Subcutaneous abdominal adipose tissue (tissue), 5 donors: ENCODE results near the gene GALNT15.

Source experiments
- H3K27ac ChIP-seq: one replicate; pipeline ENCODE4 v1.7.0; 2013; ENCODE audit warnings: low read depth, mild to moderate bottlenecking, inconsistent platforms, low read length, moderate library complexity
- H3K27me3 ChIP-seq, 5 donors: one replicate each; pipeline ENCODE4 v1.7.0; 2013; ENCODE audit warnings: low read length in 5 of 5, inconsistent platforms in 1 of 5; ENCODE audit not compliant: control insufficient read depth in 5 of 5, insufficient read depth in 4 of 5
- H3K36me3 ChIP-seq, 5 donors: one replicate each; pipeline ENCODE4 v1.7.0; 2013; ENCODE audit warnings: low read length in 5 of 5; ENCODE audit not compliant: control insufficient read depth in 5 of 5, insufficient read depth in 5 of 5
- H3K4me1 ChIP-seq, 5 donors: one replicate each; pipeline ENCODE4 v1.7.0; 2013; ENCODE audit warnings: low read length in 5 of 5, mild to moderate bottlenecking in 3 of 5, moderate library complexity in 1 of 5; ENCODE audit not compliant: control insufficient read depth in 5 of 5, insufficient read depth in 5 of 5
- H3K4me3 ChIP-seq, 5 donors: one replicate each; pipeline ENCODE4 v1.7.0; 2013; ENCODE audit warnings: low read length in 5 of 5, low read depth in 1 of 5
- H3K9ac ChIP-seq, 5 donors: one replicate each; pipeline ENCODE4 v1.7.0; 2013; ENCODE audit warnings: low read length in 5 of 5, mild to moderate bottlenecking in 4 of 5, moderate library complexity in 3 of 5
- H3K9me3 ChIP-seq, 5 donors: one replicate each; pipeline ENCODE4 v1.7.0; 2013; ENCODE audit warnings: low read length in 5 of 5; ENCODE audit not compliant: control insufficient read depth in 5 of 5
- donor health status: healthy.
- donor health status: healthy.
- donor health status: healthy.
- donor health status: healthy.
- donor health status: healthy.

The GALNT15 gene

DNA sequence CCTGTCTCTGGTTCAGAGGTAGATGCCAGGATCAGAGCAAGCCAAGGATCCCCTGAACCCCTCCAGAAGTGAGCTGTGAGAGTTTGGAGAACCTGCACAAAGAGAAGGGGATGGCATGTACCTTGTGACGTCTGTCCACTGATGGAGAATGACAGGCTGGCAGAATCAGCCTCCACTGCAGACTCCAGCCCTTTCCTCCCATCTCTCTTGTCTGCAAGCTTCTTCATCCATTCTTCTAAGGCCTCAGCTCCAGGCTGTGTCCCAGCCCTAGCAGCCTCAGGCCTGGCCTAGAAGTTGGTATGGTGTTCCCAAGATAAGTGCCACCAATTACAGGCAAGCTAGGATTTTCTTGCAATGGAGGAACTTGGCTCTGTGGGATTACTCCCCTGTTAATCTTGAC lies 8.6 kb downstream of the GALNT15 start:
- Histone ChIP-seq H3K36me3 (peaks cover 0 to 19% (median 4%) of the 10 kb centered on the region in 5 donors), H3K4me1 (peaks cover 13 to 62% (median 61%) of the 10 kb centered on the region in 5 donors), H3K9me3 (no peaks in the 10 kb centered on the region), H3K27ac (no peak overlapping the region), H3K27me3 (no peaks in the 10 kb centered on the region), H3K9ac (no peak overlapping the region), H3K4me3 (no peak overlapping the region)

DNA sequence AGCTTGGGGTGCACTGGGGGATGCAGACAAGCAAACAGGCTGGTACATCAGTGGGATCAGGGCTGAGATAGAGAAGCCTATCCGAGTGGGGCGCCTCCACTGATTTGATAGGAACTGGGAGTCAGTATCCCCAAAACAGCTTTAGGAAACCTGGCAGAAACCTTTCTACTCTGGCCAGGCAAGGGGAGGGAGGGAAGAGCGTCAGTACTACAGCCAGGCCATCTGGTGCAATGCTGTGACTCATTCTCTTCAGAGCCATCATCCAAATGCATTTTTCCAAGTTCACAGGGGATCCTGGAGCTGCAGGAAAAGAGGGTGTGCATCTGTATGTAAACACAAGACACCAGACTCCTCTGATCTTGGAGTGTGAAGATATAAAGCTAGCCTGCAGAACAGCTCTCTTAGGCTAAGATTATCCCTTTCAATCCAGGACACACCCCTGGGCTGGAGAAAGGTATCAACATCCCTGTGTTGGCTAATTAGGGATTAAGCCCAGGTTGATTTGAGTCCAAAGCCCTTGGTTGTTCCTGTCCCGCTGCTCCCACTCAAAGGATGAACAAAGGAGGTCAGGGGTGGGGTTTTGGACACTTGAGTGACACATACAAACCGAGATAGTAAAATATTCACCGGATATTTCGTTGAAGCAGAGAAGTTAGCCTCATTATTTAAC lies 9.3 kb downstream of the GALNT15 start:
- no peak overlapping the region for H3K9ac ChIP-seq
- H3K27me3 ChIP-seq: no peaks in the 10 kb centered on the region
- H3K4me3 ChIP-seq: no peak overlapping the region
- H3K36me3 ChIP-seq: peaks cover 0 to 19% (median 4%) of the 10 kb centered on the region in 5 donors
- H3K9me3 ChIP-seq: no peaks in the 10 kb centered on the region
- no peak overlapping the region for H3K27ac ChIP-seq
- peaks cover 6 to 55% (median 55%) of the 10 kb centered on the region in 5 donors for H3K4me1 ChIP-seq

DNA sequence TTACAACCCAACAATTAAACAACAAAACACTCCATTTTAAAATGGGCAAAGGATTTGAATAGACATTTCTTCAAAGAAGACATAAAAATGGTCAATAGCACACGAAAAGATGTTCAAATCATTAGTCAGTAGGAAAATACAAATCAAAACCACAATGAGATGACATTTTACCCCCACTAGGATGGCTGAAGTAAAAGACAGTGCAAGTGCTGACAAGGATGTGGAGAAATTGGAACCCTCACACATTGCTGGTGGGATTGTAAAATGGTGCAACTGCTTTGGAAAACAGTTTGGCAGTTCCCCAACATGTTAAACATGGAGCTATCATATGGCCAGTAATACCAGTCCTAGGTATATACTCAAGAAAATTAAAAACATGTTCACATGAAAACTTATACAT lies 11.6 kb downstream of the GALNT15 start:
- Histone ChIP-seq H3K4me1 (peaks cover 6 to 36% (median 32%) of the 10 kb centered on the region in 5 donors), H3K4me3 (no peak overlapping the region), H3K9ac (no peak overlapping the region), H3K9me3 (no peaks in the 10 kb centered on the region), H3K36me3 (peaks cover 0 to 19% (median 0%) of the 10 kb centered on the region in 5 donors), H3K27ac (no peak overlapping the region), H3K27me3 (no peaks in the 10 kb centered on the region)

DNA sequence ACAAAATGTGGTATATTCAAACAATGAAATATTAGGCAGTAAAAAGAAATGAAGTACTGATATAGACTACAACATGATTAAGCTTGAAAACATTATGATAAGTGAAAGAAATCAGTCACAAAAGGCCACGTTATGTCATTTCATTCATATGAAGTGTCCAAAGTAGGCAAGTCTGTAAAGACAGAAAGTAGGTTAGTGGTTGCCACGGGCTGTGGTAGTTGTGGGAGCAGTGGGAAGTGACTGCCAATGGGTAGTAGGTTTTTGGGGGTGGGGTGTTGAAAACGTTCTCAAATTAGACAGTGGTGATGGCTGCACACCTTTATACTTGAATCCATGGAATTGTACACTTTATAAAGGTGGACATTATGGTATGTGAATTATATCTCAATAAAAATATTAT lies 12.1 kb downstream of the GALNT15 start:
- Histone ChIP-seq H3K36me3 (peaks cover 0 to 19% (median 0%) of the 10 kb centered on the region in 5 donors), H3K27ac (no peak overlapping the region), H3K4me1 (peaks cover 1 to 35% (median 32%) of the 10 kb centered on the region in 5 donors), H3K4me3 (no peak overlapping the region), H3K9me3 (no peaks in the 10 kb centered on the region), H3K27me3 (no peaks in the 10 kb centered on the region), H3K9ac (no peak overlapping the region)

DNA sequence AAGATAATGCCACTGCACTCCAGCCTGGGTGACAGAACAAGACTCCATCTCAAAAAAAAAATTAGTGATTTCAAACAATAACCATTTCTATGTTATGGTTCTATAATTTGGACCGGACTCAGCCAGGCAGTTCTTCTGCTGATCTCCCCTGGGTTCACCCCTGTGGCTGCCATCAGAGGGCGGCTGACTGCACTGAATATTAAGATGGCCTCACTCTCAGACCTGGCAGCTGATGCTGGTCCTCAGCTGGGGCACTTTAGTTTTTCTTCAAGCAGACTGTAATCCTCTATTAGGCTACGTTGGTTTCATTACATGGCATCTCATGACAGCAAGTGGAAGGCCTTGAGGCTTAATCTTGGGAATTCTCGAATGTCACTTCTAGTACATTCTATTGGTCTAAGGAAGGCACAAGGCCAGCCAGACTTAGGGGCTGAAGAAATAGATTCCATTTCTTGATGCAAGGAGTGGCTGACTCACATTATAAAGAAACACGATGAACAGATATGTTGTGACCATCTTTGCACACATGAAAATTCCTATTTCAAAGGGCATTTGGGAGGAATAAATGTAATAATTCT lies 12.8 kb downstream of the GALNT15 start:
- peaks cover 3 to 33% (median 32%) of the 10 kb centered on the region in 5 donors for H3K4me1 ChIP-seq
- no peak overlapping the region for H3K9ac ChIP-seq
- no peaks in the 10 kb centered on the region for H3K9me3 ChIP-seq
- no peak overlapping the region for H3K4me3 ChIP-seq
- peaks cover 0 to 16% (median 0%) of the 10 kb centered on the region in 5 donors for H3K36me3 ChIP-seq
- H3K27me3 ChIP-seq: no peaks in the 10 kb centered on the region
- H3K27ac ChIP-seq: no peak overlapping the region

DNA sequence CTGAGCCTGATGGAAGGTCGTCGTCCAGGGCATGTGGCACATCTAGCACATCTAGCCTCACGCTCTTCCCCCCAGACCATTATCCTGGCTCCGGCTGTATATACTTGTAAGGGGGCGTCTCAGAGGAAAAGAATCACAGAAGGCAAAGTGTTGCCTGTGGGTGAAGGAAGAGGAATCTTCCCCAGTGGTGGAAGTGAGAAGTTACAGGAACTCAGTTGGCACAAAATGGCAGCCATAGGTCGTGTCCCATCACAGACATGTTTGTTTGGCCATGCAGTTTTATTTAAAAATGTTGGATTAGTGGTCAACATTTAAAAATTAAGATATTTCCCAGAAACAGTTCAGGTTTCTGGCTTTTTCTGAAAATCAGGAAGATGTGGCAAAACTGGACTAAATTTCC lies 13.6 kb downstream of the GALNT15 start:
- Histone ChIP-seq H3K9ac (no peak overlapping the region), H3K36me3 (peaks cover 0 to 11% (median 0%) of the 10 kb centered on the region in 5 donors), H3K27ac (no peak overlapping the region), H3K4me1 (peaks cover 3 to 29% (median 27%) of the 10 kb centered on the region in 5 donors), H3K27me3 (no peaks in the 10 kb centered on the region), H3K9me3 (no peaks in the 10 kb centered on the region), H3K4me3 (no peak overlapping the region)

DNA sequence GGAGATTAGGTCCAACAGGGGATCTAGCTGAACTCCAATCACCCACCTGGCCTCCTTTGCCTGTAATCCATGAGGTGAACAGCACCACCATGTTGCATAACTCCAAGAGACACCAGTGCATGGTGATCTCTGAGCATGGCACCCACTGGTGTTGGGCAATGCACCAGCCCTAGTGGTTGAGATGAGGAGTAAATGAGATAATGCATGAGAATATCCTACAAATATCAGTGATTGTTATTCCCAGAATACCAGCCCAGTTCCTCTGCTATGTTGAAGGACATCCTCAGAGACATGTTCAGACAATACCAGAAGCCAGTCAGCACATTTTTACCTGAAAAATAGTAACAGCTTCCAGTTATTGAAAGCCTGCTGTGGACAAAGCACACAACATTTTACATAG lies 14.7 kb downstream of the GALNT15 start:
- no peaks in the 10 kb centered on the region for H3K27me3 ChIP-seq
- peaks cover 0 to 10% (median 0%) of the 10 kb centered on the region in 5 donors for H3K36me3 ChIP-seq
- peaks cover 3 to 19% (median 16%) of the 10 kb centered on the region in 5 donors for H3K4me1 ChIP-seq
- no peaks in the 10 kb centered on the region for H3K9me3 ChIP-seq
- no peak overlapping the region for H3K27ac ChIP-seq
- H3K4me3 ChIP-seq: no peak overlapping the region
- no peak overlapping the region for H3K9ac ChIP-seq

DNA sequence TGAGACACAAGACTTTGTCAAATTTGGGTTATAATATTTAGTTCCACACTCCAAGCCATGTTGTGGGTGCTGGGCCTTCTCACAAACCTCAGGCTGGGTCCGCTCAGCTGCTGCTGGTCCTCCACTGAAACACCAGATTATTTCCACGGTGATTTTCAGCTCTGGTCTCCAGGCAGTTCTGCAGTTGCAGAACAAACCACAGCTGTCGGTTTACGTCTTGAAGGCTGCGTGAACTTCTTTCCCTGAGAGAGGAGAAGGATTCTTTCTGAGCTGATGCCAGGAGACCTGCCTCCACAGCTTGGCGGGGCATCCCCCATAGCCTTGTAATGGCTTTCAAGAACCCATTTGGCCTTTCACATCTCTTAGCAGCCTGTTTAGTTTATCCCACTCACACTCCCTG lies 16.2 kb downstream of the GALNT15 start:
- H3K36me3 ChIP-seq: peaks cover 0 to 7% (median 5%) of the 10 kb centered on the region in 5 donors
- H3K4me1 ChIP-seq: peaks cover 3 to 17% (median 15%) of the 10 kb centered on the region in 5 donors
- H3K27me3 ChIP-seq: no peaks in the 10 kb centered on the region
- no peak overlapping the region for H3K9ac ChIP-seq
- H3K4me3 ChIP-seq: no peak overlapping the region
- peak overlapping the region; percentile 10 for H3K27ac ChIP-seq
- no peaks in the 10 kb centered on the region for H3K9me3 ChIP-seq

DNA sequence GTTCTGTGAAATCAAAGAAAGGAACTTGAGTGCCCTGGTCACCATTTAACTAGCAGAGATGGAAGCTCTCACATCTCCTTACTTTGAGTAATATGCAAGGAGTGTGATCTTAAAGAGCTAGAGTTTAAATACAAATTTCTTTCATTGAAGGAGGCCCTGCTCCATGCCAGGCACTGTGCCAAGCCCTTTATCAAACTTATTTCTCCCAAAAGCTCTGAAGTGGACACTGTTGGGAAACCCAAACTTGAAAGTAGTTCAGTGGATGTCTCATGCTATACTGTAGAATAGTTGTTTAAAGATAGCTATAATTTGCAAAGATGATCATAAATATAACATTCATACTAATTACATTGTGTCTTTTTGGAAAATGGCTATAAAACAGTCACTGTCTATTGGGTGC lies 17.1 kb downstream of the GALNT15 start:
- peaks cover 3 to 17% (median 15%) of the 10 kb centered on the region in 5 donors for H3K4me1 ChIP-seq
- no peak overlapping the region for H3K9ac ChIP-seq
- peak overlapping the region; percentile 6 for H3K27ac ChIP-seq

DNA sequence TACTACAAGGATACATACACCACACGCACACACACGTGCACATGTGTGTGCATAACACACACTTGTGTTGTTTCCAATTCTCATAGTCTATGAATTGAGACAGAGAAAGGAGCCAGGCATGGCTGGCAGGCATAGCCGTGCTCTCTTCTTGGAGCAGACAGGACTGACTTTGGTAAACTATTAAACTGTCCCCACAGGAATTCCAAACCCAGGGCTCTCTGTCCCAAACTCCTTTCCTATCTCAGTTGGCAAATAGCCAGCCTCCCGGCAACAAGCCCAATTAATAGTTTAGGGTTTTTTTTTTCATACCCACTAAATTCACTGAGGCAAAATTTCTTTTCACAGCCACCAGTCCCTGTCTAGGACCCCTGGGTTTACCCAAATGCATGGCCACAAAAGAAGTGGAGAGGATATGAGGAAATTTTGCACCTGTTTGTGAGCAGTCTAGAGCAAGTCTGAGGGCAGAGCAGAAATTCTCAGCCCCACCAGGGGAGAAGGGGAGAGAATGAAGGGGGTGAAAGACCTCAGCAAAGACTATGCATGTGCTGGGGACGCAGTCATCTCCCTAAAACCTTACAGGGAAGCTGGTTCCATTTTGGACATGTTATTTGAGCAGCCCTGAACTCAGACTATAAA lies 17.8 kb downstream of the GALNT15 start:
- Histone ChIP-seq H3K27me3 (no peaks in the 10 kb centered on the region), H3K4me3 (no peak overlapping the region), H3K36me3 (peaks cover 0 to 23% (median 21%) of the 10 kb centered on the region in 5 donors), H3K9me3 (no peaks in the 10 kb centered on the region), H3K4me1 (peaks cover 3 to 17% (median 15%) of the 10 kb centered on the region in 5 donors), H3K9ac (no peak overlapping the region), H3K27ac (peak overlapping the region; percentile 6)

More for the DNA sequence above, 17.1 kb downstream of the GALNT15 start:
- no peak overlapping the region for H3K4me3 ChIP-seq
- H3K9me3 ChIP-seq: no peaks in the 10 kb centered on the region
- H3K36me3 ChIP-seq: peaks cover 0 to 16% (median 14%) of the 10 kb centered on the region in 5 donors
- no peaks in the 10 kb centered on the region for H3K27me3 ChIP-seq
